ENCODE results near the gene SPAG16. TPM values are rescaled to one million over a fixed set of nuclear protein-coding genes. Genes with fewer than 3 reads are reported as not detected.

SPAG16 gene
- total RNA-seq, 1 donor = 35.2 TPM

- TF ChIP-seq, protein P1, sequence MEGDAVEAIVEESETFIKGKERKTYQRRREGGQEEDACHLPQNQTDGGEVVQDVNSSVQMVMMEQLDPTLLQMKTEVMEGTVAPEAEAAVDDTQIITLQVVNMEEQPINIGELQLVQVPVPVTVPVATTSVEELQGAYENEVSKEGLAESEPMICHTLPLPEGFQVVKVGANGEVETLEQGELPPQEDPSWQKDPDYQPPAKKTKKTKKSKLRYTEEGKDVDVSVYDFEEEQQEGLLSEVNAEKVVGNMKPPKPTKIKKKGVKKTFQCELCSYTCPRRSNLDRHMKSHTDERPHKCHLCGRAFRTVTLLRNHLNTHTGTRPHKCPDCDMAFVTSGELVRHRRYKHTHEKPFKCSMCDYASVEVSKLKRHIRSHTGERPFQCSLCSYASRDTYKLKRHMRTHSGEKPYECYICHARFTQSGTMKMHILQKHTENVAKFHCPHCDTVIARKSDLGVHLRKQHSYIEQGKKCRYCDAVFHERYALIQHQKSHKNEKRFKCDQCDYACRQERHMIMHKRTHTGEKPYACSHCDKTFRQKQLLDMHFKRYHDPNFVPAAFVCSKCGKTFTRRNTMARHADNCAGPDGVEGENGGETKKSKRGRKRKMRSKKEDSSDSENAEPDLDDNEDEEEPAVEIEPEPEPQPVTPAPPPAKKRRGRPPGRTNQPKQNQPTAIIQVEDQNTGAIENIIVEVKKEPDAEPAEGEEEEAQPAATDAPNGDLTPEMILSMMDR (IDR thresholded peaks at IDR 0.05; ENCODE audit: insufficient read depth, low read length) = no peak
- DNase-seq (ENCODE audit: low read depth) = no peak
- no peak overlapping the region for H3K4me3 ChIP-seq (ENCODE audit: low read depth, low read length)
Observed at GRCh38 chr2:214310319-214310718, 1026.1 kb downstream of the SPAG16 start.

DNA sequence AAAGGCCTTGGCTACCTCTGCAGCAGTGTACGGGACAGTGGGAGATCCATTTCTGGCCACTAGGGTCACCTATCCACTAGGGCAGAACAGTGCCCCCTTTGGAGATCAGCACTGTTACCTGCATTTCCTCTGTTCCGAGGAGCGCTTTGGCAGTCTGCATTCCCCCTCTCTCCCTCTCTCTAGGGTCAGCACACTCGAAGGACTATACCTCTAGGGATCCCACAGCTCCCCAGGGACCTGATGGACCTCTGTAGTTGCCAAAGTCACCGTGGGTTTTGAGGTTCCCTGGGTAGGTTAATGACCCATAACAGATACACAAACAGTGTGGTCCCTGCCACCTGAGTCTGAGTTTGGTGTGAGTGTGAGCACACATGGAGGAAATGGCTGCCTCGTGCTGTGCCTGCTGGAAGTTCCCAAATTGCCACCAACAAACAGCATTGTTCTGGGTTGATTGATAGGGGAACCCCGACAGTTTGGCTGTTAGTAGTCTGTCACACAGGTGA lies 1026.8 kb downstream of the SPAG16 start:
- no peak overlapping the region for H3K4me3 ChIP-seq (ENCODE audit: low read depth, low read length)
- TF ChIP-seq, protein P1 (IDR thresholded peaks at IDR 0.05; ENCODE audit: insufficient read depth, low read length) = no peak
- no peak for DNase-seq (ENCODE audit: low read depth)

- no peak overlapping the region for H3K4me3 ChIP-seq (ENCODE audit: low read depth, low read length)
- no peak for DNase-seq (ENCODE audit: low read depth)
- TF ChIP-seq, protein P1 (IDR thresholded peaks at IDR 0.05; ENCODE audit: insufficient read depth, low read length) = no peak
Observed at GRCh38 chr2:214311931-214312749, 1027.9 kb downstream of the SPAG16 start.

DNA sequence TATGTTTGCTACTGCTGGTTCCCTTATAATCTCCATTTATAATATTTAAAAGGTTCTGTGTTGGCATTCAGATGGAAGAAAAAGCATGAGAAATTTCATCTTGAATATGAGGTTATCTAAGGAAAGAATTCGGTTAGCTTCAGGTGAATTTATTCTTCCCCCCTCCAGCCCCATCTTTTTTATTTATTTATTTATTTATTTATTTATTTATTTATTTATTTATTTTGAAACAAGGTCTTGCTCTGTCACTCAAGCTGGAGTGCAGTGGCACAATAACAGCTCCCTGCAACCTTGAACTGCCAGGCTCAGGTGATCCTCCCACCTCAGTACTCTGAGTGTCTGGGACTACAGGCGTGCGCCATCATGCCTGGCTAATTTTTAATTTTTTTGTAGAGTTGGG lies 1031.1 kb downstream of the SPAG16 start:
- no peak for DNase-seq (ENCODE audit: low read depth)
- H3K4me3 ChIP-seq (ENCODE audit: low read depth, low read length) = no peak overlapping the region
- TF ChIP-seq, protein P1 (IDR thresholded peaks at IDR 0.05; ENCODE audit: insufficient read depth, low read length) = no peak

DNA sequence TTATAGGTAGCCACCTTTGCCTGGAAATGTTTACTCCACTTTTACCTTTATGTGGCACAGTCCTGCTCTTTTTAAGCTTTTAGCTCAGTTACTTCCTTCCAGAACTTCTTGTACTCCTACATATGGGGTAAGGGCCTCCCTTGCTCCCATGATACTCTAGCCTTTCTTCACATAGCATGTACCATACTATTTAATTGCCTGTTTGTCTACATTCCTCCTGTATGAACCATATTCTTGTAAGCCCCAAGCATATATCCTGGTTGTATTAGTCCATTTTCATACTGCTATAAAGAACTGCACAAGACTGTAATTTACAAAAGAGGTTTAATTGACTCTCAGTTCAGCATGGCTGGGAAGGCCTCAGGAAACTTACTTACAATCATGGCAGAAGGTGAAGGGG lies 1035.9 kb downstream of the SPAG16 start:
- no peak overlapping the region for H3K4me3 ChIP-seq (ENCODE audit: low read depth, low read length)
- DNase-seq (ENCODE audit: low read depth) = no peak
- TF ChIP-seq, protein P1 (IDR thresholded peaks at IDR 0.05; ENCODE audit: insufficient read depth, low read length) = no peak

- no peak overlapping the region for H3K4me3 ChIP-seq (ENCODE audit: low read depth, low read length)
- TF ChIP-seq, protein P1 (IDR thresholded peaks at IDR 0.05; ENCODE audit: insufficient read depth, low read length) = no peak
- peak; percentile 0 for DNase-seq (ENCODE audit: low read depth)
Observed at GRCh38 chr2:214322662-214323061, 1038.4 kb downstream of the SPAG16 start.
